ENCODE results near the gene CHST8.
A peak's percentile ranks its signal among the peaks of the same experiment; 100 is the strongest.
"Not testable (repeated sequence)": the region's sequence is repeated elsewhere in the genome, so short reads cannot be mapped to it uniquely, and the experiment has no call there.

Gene CHST8

DNA sequence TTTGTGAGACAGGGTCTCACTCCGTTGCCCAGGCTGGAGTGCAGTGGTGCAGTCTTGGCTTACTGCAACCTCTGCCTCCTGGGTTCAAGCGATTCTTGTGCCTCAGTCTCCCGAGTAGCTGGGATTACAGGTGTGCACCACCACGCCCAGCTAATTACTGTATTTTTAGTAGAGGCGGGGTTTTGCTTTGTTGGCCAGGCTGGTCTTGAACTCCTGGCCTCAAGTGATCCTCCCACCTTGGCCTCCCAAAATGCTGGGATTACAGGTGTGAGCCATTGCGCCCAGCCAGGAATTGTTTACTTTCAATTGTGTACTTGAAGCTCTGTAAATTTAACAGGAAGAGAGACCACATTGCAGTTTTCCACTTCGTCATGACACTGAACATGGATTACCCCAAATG lies 197.3 kb downstream of the CHST8 start:
- Histone ChIP-seq H2AFZ (ENCODE audit: low read depth, low read length) (peak overlapping the region; percentile 83), H3K4me1 (ENCODE audit: insufficient read depth, low read length) (peaks cover 29% of the 10 kb centered on the region)
- H3K36me3 ChIP-seq (ENCODE audit: insufficient read depth, low read length); H3K9me3 ChIP-seq (ENCODE audit: low read length); H3K27me3 ChIP-seq (ENCODE audit: insufficient read depth, low read length); H3K4me3 ChIP-seq (ENCODE audit: low read length): not testable (repeated sequence)

DNA sequence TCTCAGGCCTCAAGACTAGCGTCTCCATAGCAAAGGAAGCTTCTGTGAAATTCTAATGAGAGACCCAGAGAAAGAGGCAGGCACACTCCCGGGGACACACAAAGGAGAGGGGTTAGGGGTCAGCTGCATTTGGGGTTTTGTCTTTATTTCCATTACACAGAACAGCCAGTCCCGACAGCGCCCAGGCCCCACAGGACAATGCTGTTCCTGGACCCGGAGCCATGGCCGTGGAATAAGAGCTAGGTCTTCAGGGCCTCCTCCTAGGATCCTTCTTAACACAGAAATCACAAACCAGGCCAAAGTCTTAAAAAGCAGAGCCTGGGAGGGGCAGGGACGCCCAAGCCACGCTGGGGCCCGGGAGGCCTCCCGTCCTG lies 197.7 kb downstream of the CHST8 start:
- Histone ChIP-seq H3K36me3 (ENCODE audit: insufficient read depth, low read length) (peaks cover 2% of the 10 kb centered on the region), H3K4me3 (ENCODE audit: low read length) (peak overlapping the region; percentile 25), H3K27me3 (ENCODE audit: insufficient read depth, low read length) (no peaks in the 10 kb centered on the region)

DNA sequence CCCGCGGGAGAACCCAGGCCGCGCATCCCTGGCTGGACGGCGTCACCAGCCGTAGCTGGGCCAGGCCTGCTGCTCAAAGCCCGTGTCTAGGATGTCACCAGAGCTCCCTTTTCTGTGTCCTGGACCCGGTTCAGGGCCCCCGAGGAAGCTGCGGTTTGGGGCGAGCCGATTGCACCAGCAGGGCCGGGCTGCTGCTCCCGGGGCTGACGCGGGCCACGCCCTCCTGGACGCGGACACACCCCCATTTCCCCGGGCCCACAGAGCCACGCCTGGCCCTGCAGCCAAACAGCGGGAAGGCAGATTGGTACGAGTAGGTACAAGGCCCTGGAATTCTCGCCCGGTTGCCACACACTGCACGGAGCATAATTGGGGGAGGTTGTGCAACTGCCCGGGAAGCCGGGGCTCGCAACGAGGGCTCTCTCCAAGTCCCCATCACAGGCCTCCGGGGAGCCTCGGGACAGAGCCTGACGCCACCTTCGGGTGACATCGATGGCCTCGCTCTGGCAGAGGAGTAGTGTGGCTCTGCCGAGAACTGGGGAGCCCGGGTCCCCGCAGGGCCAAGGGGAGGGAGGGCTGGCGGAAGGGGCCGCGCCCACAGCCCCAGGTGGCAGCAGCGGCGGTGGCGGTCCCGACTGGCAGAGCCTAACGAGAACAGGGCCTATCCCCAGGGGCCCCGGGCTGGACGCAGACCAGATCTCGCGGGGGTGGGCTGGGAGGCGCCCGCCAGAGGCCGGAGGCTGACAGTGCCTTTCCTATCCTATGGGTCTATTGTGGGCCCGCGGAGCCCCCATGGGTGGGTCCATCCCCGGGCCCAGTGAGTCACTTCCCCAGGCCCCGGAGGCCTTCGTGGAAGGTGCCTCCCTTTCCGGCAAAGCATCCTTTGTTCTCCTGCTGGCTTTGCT lies 198.4 kb downstream of the CHST8 start:
- H3K36me3 ChIP-seq (ENCODE audit: insufficient read depth, low read length): no peaks in the 10 kb centered on the region
- H3K4me1 ChIP-seq (ENCODE audit: insufficient read depth, low read length): peaks cover 29% of the 10 kb centered on the region
- no peaks in the 10 kb centered on the region for H3K27me3 ChIP-seq (ENCODE audit: insufficient read depth, low read length)
- H2AFZ ChIP-seq (ENCODE audit: low read depth, low read length): peak overlapping the region; percentile 83
- peak overlapping the region; percentile 25 for H3K4me3 ChIP-seq (ENCODE audit: low read length)
- H3K9me3 ChIP-seq (ENCODE audit: low read length): peaks cover 3% of the 10 kb centered on the region

More for the DNA sequence above, 197.7 kb downstream of the CHST8 start:
- peaks cover 3% of the 10 kb centered on the region for H3K9me3 ChIP-seq (ENCODE audit: low read length)
- peak overlapping the region; percentile 83 for H2AFZ ChIP-seq (ENCODE audit: low read depth, low read length)
- H3K4me1 ChIP-seq (ENCODE audit: insufficient read depth, low read length): peaks cover 29% of the 10 kb centered on the region

DNA sequence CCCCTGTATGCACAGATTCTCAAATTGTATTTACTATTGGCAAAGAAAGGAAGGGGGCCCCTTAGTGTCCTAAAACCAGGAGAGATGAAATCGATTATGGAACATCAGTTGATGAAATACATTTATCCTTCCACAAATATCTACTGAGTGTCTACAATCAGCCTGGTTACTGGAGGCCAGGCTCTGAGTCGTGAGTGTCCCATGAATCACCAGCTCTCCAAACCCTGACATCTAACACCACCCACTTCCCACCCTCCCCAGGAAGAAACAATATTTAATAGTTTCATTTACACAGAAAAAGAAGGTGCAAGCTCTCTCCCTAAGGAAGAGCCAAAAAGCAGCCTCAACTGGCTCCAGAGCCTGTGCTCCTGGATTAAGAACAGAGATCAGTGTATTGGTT lies 200.1 kb downstream of the CHST8 start:
- H3K4me1 ChIP-seq (ENCODE audit: insufficient read depth, low read length): peaks cover 29% of the 10 kb centered on the region
- H3K9me3 ChIP-seq (ENCODE audit: low read length): peaks cover 3% of the 10 kb centered on the region
- H3K4me3 ChIP-seq (ENCODE audit: low read length): no peak overlapping the region
- no peaks in the 10 kb centered on the region for H3K36me3 ChIP-seq (ENCODE audit: insufficient read depth, low read length)
- peaks cover 1% of the 10 kb centered on the region for H3K27me3 ChIP-seq (ENCODE audit: insufficient read depth, low read length)
- H2AFZ ChIP-seq (ENCODE audit: low read depth, low read length): no peak overlapping the region

All from neuron (in vitro differentiated cells).